Mesenchymal stem cell (in vitro differentiated cells and primary cell): ENCODE measurements around the gene PDS5B.

Source experiments
- DNase-seq: peaks from one replicate; pipeline ENCODE4 v3.0.0-alpha.2; 2013
- H2AFZ ChIP-seq: one replicate; pipeline ENCODE4 v1.6.1; 2013; ENCODE audit warnings: low read depth, mild to moderate bottlenecking, control low read depth, inconsistent platforms, low read length, moderate library complexity
- H2AK5ac ChIP-seq: 2 replicates; pipeline ENCODE4 v1.6.1; 2013; ENCODE audit warnings: low read length, moderate library complexity, mild to moderate bottlenecking, inconsistent platforms; ENCODE audit not compliant: severe bottlenecking
- H2BK120ac ChIP-seq: one replicate; pipeline ENCODE4 v1.6.1; 2013; ENCODE audit warnings: low read depth, mild to moderate bottlenecking, inconsistent platforms, low read length, moderate library complexity
- H2BK12ac ChIP-seq, 2 experiments: one replicate each; pipeline ENCODE4 v1.6.1; 2013; ENCODE audit warnings: inconsistent platforms in 2 of 2, low read length in 2 of 2, mild to moderate bottlenecking in 2 of 2, moderate library complexity in 2 of 2, control low read depth in 1 of 2
- H2BK15ac ChIP-seq: one replicate; pipeline ENCODE4 v1.6.1; 2013; ENCODE audit warnings: mild to moderate bottlenecking, low read depth, inconsistent platforms; ENCODE audit not compliant: poor library complexity, severe bottlenecking
- H2BK5ac ChIP-seq: 2 replicates; pipeline ENCODE4 v1.6.1; 2013; ENCODE audit warnings: low read depth, mild to moderate bottlenecking, low read length, control low read depth, inconsistent platforms; ENCODE audit not compliant: poor library complexity, severe bottlenecking
- H3K14ac ChIP-seq, 2 experiments: one replicate each; pipeline ENCODE4 v1.6.1; 2013; ENCODE audit warnings: inconsistent platforms in 2 of 2, low read length in 2 of 2, control low read depth in 1 of 2, mild to moderate bottlenecking in 1 of 2, moderate library complexity in 1 of 2
- H3K18ac ChIP-seq, 2 experiments: one replicate each; pipeline ENCODE4 v1.6.1; 2013; ENCODE audit warnings: inconsistent platforms in 2 of 2, low read length in 2 of 2, control low read depth in 1 of 2, low read depth in 1 of 2, mild to moderate bottlenecking in 1 of 2
- H3K23ac ChIP-seq, 2 experiments: one replicate each; pipeline ENCODE4 v1.6.1; 2013; ENCODE audit warnings: inconsistent platforms in 2 of 2, low read length in 2 of 2, mild to moderate bottlenecking in 2 of 2, moderate library complexity in 2 of 2, control low read depth in 1 of 2
- H3K27ac ChIP-seq: 2 replicates; pipeline ENCODE4 v1.5.1; 2013; ENCODE audit warnings: mild to moderate bottlenecking, moderate library complexity, low read length, control low read depth, inconsistent platforms; ENCODE audit not compliant: poor library complexity, severe bottlenecking
- H3K27me3 ChIP-seq, 2 experiments: 2 replicates each; pipeline versions ENCODE4 v1.6.1 to v1.7.0; 2013; ENCODE audit warnings: low read length in 2 of 2, mild to moderate bottlenecking in 2 of 2, moderate library complexity in 2 of 2, control low read depth in 1 of 2, inconsistent platforms in 1 of 2; ENCODE audit not compliant: control insufficient read depth in 1 of 2, insufficient read depth in 1 of 2
- H3K36me3 ChIP-seq, 2 experiments: 2 replicates each; pipeline versions ENCODE4 v1.6.1 to v1.7.0; 2013; ENCODE audit warnings: low read length in 2 of 2, control low read depth in 1 of 2, inconsistent platforms in 1 of 2, low read depth in 1 of 2, mild to moderate bottlenecking in 1 of 2; ENCODE audit not compliant: insufficient read depth in 2 of 2, control insufficient read depth in 1 of 2
- H3K4ac ChIP-seq, 2 experiments: one replicate each; pipeline ENCODE4 v1.6.1; 2013; ENCODE audit warnings: inconsistent platforms in 2 of 2, low read length in 2 of 2, mild to moderate bottlenecking in 2 of 2, moderate library complexity in 2 of 2, control low read depth in 1 of 2, low read depth in 1 of 2
- H3K4me1 ChIP-seq: 2 replicates; pipeline ENCODE4 v1.6.1; 2013; ENCODE audit warnings: low read depth, low read length, control low read depth; ENCODE audit not compliant: control insufficient read depth, insufficient read depth
- H3K4me2 ChIP-seq: 2 replicates; pipeline ENCODE4 v1.6.1; 2013; ENCODE audit warnings: low read length, mild to moderate bottlenecking, inconsistent platforms; ENCODE audit not compliant: poor library complexity, severe bottlenecking
- H3K4me3 ChIP-seq, 2 experiments: 2 replicates each; pipeline versions ENCODE4 v1.5.1 to v1.7.0; 2013; ENCODE audit warnings: low read length in 2 of 2, mild to moderate bottlenecking in 2 of 2, control low read depth in 1 of 2, low read depth in 1 of 2; ENCODE audit not compliant: insufficient read depth in 1 of 2
- H3K79me1 ChIP-seq: replicated peaks from 2 replicates; pipeline ENCODE4 v1.6.1; 2013; ENCODE audit warnings: mild to moderate bottlenecking, control low read depth, low read length, inconsistent platforms; ENCODE audit not compliant: poor library complexity, severe bottlenecking
- H3K9ac ChIP-seq: 2 replicates; pipeline ENCODE4 v1.7.0; 2013; ENCODE audit warnings: mild to moderate bottlenecking, low read length, moderate library complexity
- H3K9me3 ChIP-seq: 2 replicates; pipeline ENCODE4 v1.7.0; 2013; ENCODE audit warnings: mild to moderate bottlenecking, low read length; ENCODE audit not compliant: control insufficient read depth
- H4K8ac ChIP-seq: one replicate; pipeline ENCODE4 v1.6.1; 2013; ENCODE audit warnings: inconsistent platforms, mild to moderate bottlenecking, low read length, moderate library complexity
- H4K91ac ChIP-seq: one replicate; pipeline ENCODE4 v1.6.1; 2013; ENCODE audit warnings: mild to moderate bottlenecking, low read length, inconsistent platforms
- WGBS: methylation state at CpG from one replicate; pipeline ENCODE4 v1.1.7; 2013; ENCODE audit warnings: mixed read lengths; 5-methylcytosine and 5-hydroxymethylcytosine counted together

PDS5B gene

DNA sequence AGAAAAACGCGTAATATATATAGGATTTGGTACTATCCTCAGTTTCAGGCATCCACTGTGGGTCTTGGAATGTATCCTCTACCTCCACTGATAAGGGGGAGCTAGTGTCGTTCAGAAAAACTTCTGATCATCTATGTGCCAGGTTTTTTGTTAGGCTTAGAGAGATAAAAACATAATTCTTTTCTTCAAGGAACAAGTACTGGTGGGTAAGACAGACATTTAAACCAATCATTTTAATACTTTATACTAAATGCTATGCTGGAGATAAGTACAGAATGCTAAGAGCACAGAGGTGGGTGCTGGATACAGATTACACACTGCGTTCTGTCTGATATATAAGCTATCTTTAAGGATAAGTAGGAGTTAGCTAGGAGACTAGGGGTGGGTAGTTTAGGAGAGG, 166.1 kb downstream of the PDS5B start:
- Histone ChIP-seq H3K9me3 (no peaks in the 10 kb centered on the region), H3K36me3 (peaks cover 4 to 44% of the 10 kb centered on the region in 2 experiments)
- WGBS, result 100% methylated on average over 1 of the region's 4 CpGs

DNA sequence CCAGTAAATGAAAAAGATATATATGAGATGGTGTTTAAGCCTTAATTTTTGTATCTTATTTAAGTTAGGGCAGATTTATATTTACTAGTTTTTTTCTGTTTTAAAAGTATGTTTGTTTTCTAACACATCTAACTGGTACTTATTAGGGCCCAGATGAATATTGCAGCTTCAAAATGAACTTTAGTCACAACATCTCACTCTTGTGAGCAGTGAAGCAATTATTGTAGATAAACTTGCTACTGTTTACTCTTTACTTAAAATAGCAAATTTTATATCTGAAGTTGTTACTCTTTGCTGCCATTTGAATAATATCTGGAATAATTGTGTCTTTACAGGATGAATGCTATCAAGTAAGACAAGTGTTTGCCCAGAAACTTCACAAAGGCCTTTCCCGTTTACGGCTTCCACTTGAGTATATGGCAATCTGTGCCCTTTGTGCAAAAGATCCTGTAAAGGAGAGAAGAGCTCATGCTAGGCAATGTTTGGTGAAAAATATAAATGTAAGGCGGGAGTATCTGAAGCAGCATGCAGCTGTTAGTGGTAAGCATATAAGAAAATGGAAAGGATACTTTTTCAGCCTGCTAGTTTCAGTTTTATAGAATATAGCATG, 166.8 kb downstream of the PDS5B start:
- Histone ChIP-seq H3K9me3 (no peaks in the 10 kb centered on the region), H3K36me3 (peaks cover 4 to 43% of the 10 kb centered on the region in 2 experiments), H3K27me3 (no peaks in the 10 kb centered on the region), H3K4me3 (no peak overlapping the region), H3K4me1 (no peaks in the 10 kb centered on the region), H3K79me1 (peaks cover 11% of the 10 kb centered on the region), H3K4ac (no peak overlapping the region), H3K4me2 (no peak overlapping the region), H2BK120ac (no peak overlapping the region), H2AK5ac (no peak overlapping the region), H2BK12ac (no peak overlapping the region), H3K9ac (no peak overlapping the region), H3K14ac (no peak overlapping the region), H3K18ac (no peak overlapping the region), H4K91ac (no peak overlapping the region), H3K27ac (no peak overlapping the region), H3K23ac (no peak overlapping the region), H2AFZ (no peak overlapping the region), H4K8ac (no peak overlapping the region), H2BK5ac (no peak overlapping the region), H2BK15ac (no peak overlapping the region)
- 92% methylated on average over 3 of the region's 3 CpGs for WGBS
- no peak for DNase-seq

More for the DNA sequence above, 166.1 kb downstream of the PDS5B start:
- H3K14ac ChIP-seq, result no peak overlapping the region
- no peak overlapping the region for H3K4me2 ChIP-seq
- no peak overlapping the region for H3K18ac ChIP-seq
- H2AK5ac ChIP-seq, result no peak overlapping the region
- H2BK15ac ChIP-seq, result no peak overlapping the region
- no peaks in the 10 kb centered on the region for H3K4me1 ChIP-seq
- no peak overlapping the region for H3K9ac ChIP-seq
- no peak overlapping the region for H4K91ac ChIP-seq
- no peak overlapping the region for H3K4ac ChIP-seq
- H2BK120ac ChIP-seq, result no peak overlapping the region
- H3K4me3 ChIP-seq, result no peak overlapping the region
- H3K27ac ChIP-seq, result no peak overlapping the region
- H3K27me3 ChIP-seq, result no peaks in the 10 kb centered on the region
- DNase-seq, result no peak
- H4K8ac ChIP-seq, result no peak overlapping the region
- peaks cover 11% of the 10 kb centered on the region for H3K79me1 ChIP-seq
- H2BK12ac ChIP-seq, result no peak overlapping the region
- H2AFZ ChIP-seq, result no peak overlapping the region
- H2BK5ac ChIP-seq, result no peak overlapping the region
- H3K23ac ChIP-seq, result no peak overlapping the region

GRCh38 chr13:32754179-32754578, 167.9 kb downstream of the PDS5B start:
- H2AK5ac ChIP-seq, result no peak overlapping the region
- no peak overlapping the region for H3K4me2 ChIP-seq
- no peak overlapping the region for H4K91ac ChIP-seq
- peaks cover 4 to 47% of the 10 kb centered on the region in 2 experiments for H3K36me3 ChIP-seq
- no peak overlapping the region for H2BK12ac ChIP-seq
- no peak overlapping the region for H2BK15ac ChIP-seq
- no peak for DNase-seq
- no peaks in the 10 kb centered on the region for H3K4me1 ChIP-seq
- H2AFZ ChIP-seq, result no peak overlapping the region
- H3K27ac ChIP-seq, result no peak overlapping the region
- no peak overlapping the region for H2BK5ac ChIP-seq
- no peak overlapping the region for H3K9ac ChIP-seq
- H3K79me1 ChIP-seq, result peaks cover 11% of the 10 kb centered on the region
- H3K4ac ChIP-seq, result no peak overlapping the region
- H3K9me3 ChIP-seq, result no peaks in the 10 kb centered on the region
- H3K27me3 ChIP-seq, result no peaks in the 10 kb centered on the region
- H3K4me3 ChIP-seq, result no peak overlapping the region
- H2BK120ac ChIP-seq, result no peak overlapping the region
- H4K8ac ChIP-seq, result no peak overlapping the region
- no peak overlapping the region for H3K18ac ChIP-seq
- no peak overlapping the region for H3K23ac ChIP-seq
- no peak overlapping the region for H3K14ac ChIP-seq
- 100% methylated on average over 1 of the region's 1 CpG for WGBS

DNA sequence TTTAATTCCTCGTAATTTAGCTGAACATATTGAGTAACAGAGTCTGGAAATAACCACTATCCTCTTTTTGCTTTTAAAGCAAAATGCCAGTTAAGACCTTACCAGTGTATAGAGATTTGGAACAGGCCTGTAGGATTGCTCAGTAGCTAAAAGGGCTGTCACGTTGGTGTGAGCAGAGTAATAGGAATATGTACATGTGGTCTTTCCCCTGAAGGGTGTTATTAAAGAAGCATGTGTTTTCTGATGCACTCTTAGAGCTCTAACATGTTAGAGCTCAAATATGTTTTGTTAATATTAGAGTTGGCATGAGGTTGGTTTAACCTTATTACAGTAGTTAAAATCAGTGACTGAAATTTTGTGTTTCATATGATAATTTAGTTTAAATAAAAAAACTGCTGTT, 172.9 kb downstream of the PDS5B start:
- H3K18ac ChIP-seq, result no peak overlapping the region
- H4K8ac ChIP-seq, result no peak overlapping the region
- H2BK12ac ChIP-seq, result no peak overlapping the region
- no peak overlapping the region for H2BK15ac ChIP-seq
- H3K27ac ChIP-seq, result no peak overlapping the region
- peaks cover 6% of the 10 kb centered on the region for H3K79me1 ChIP-seq
- no peak overlapping the region for H2BK5ac ChIP-seq
- DNase-seq, result no peak
- no peak overlapping the region for H4K91ac ChIP-seq
- H3K23ac ChIP-seq, result no peak overlapping the region
- H3K4me3 ChIP-seq, result no peak overlapping the region
- H3K4me1 ChIP-seq, result no peaks in the 10 kb centered on the region
- H3K9ac ChIP-seq, result no peak overlapping the region
- H3K4me2 ChIP-seq, result no peak overlapping the region
- H2AFZ ChIP-seq, result no peak overlapping the region
- H3K27me3 ChIP-seq, result no peaks in the 10 kb centered on the region
- H3K9me3 ChIP-seq, result peaks cover 4% of the 10 kb centered on the region
- no peak overlapping the region for H3K4ac ChIP-seq
- no peak overlapping the region for H3K14ac ChIP-seq
- 98% methylated on average over 2 of the region's 2 CpGs for WGBS
- H2BK120ac ChIP-seq, result no peak overlapping the region
- H3K36me3 ChIP-seq, result peaks cover 0 to 53% of the 10 kb centered on the region in 2 experiments
- H2AK5ac ChIP-seq, result no peak overlapping the region
